Left renal cortex interstitium (tissue), 4 donors: ENCODE data around the gene ZNF215. TPM values are rescaled to one million over a fixed set of nuclear protein-coding genes. Genes with fewer than 3 reads are reported as not detected.
A peak's percentile ranks its signal among the peaks of the same experiment; 100 is the strongest.
"Not testable (repeated sequence)": the region's sequence is repeated elsewhere in the genome, so short reads cannot be mapped to it uniquely, and the experiment has no call there.

Experiments
- DNase-seq, 4 donors: peaks; one replicate each; pipeline ENCODE4 v3.0.0-alpha.2; 2013; ENCODE audit warnings: low read depth in 4 of 4, low spot score in 2 of 4, missing footprints in 1 of 4
- polyA plus RNA-seq, 4 donors: library from polyadenylated mRNA; unstranded; fragments of 120-200 nt; gene quantifications; one replicate each; pipeline ENCODE4 v1.2.1, GENCODE V29; 2013; ENCODE audit not compliant: insufficient read length in 4 of 4

Gene ZNF215
- polyA plus RNA-seq: 1 to 10 TPM; 2.2 to 4.5 (median 3.6) TPM

GRCh38 chr11:6926208-6927029 is at the start of gene ZNF215:
TSS of gene ZNF215 (plus strand) at chr11:6926426. CDS start at chr11:6932273, 5,847 bp downstream.
- DNase-seq: peak; percentile 7 to 34 (median 28)

GRCh38 chr11:6876914-6877313 is 49.3 kb upstream of the ZNF215 start:
- DNase-seq: no peak

GRCh38 chr11:6882751-6883150 is 43.5 kb upstream of the ZNF215 start:
- no peak for DNase-seq

GRCh38 chr11:6887711-6888110 is 38.5 kb upstream of the ZNF215 start:
- DNase-seq: not testable (repeated sequence)

- DNase-seq: no peak
Measured at GRCh38 chr11:6888830-6889229, 37.4 kb upstream of the ZNF215 start.

GRCh38 chr11:6889835-6890234 is 36.4 kb upstream of the ZNF215 start:
- no peak for DNase-seq

- no peak for DNase-seq
Measured at GRCh38 chr11:6892400-6892799, 33.8 kb upstream of the ZNF215 start, which contains the start of gene OR2D2. TSS of gene OR2D2 (minus strand) at chr11:6892500. CDS start at chr11:6892500, 0 bp downstream.

- DNase-seq: no peak
Measured at GRCh38 chr11:6894097-6894496, 32.1 kb upstream of the ZNF215 start.

GRCh38 chr11:6895010-6895409 is 31.2 kb upstream of the ZNF215 start:
- DNase-seq: no peak

- DNase-seq: no peak
Measured at GRCh38 chr11:6898911-6899310, 27.3 kb upstream of the ZNF215 start.

- DNase-seq: no peak
Measured at GRCh38 chr11:6900327-6900999, 25.8 kb upstream of the ZNF215 start.

- DNase-seq: not testable (repeated sequence)
Measured at GRCh38 chr11:6904804-6905203, 21.4 kb upstream of the ZNF215 start.

GRCh38 chr11:6911378-6911777 is 14.8 kb upstream of the ZNF215 start:
- no peak for DNase-seq

- no peak for DNase-seq
Measured at GRCh38 chr11:6911948-6912347, 14.3 kb upstream of the ZNF215 start.

GRCh38 chr11:6919698-6920097 is 6.5 kb upstream of the ZNF215 start:
- DNase-seq: no peak

GRCh38 chr11:6920702-6921101 is 5.5 kb upstream of the ZNF215 start, which contains the start of gene OR2D3:
TSS of gene OR2D3 (plus strand) at chr11:6921002. CDS start at chr11:6921002, 0 bp downstream.
- no peak for DNase-seq

GRCh38 chr11:6925007-6925577 is 1.1 kb upstream of the ZNF215 start:
- no peak for DNase-seq

GRCh38 chr11:6925636-6926207 is 504 bp upstream of the ZNF215 start:
- DNase-seq: peak in 2 of 4 donors; percentile 2 to 4

GRCh38 chr11:6927030-6927617 is 898 bp downstream of the ZNF215 start:
- DNase-seq: no peak

GRCh38 chr11:6928916-6929315 is 2.7 kb downstream of the ZNF215 start:
- DNase-seq: no peak
